ENCODE data around the gene COG5. TPM values are rescaled to one million over a fixed set of nuclear protein-coding genes. Genes with fewer than 3 reads are reported as not detected.
A peak's percentile ranks its signal among the peaks of the same experiment; 100 is the strongest.

The COG5 gene
- 26.8 and 35.1 TPM in 2 replicates for total RNA-seq
- long read RNA-seq, full-length matches to known transcripts = 41 of 50 reads
- long read RNA-seq, partial matches to known transcripts = 3 of 50 reads
- long read RNA-seq, other reads (novel, unspliced or antisense) = 6 of 50 reads

DNA sequence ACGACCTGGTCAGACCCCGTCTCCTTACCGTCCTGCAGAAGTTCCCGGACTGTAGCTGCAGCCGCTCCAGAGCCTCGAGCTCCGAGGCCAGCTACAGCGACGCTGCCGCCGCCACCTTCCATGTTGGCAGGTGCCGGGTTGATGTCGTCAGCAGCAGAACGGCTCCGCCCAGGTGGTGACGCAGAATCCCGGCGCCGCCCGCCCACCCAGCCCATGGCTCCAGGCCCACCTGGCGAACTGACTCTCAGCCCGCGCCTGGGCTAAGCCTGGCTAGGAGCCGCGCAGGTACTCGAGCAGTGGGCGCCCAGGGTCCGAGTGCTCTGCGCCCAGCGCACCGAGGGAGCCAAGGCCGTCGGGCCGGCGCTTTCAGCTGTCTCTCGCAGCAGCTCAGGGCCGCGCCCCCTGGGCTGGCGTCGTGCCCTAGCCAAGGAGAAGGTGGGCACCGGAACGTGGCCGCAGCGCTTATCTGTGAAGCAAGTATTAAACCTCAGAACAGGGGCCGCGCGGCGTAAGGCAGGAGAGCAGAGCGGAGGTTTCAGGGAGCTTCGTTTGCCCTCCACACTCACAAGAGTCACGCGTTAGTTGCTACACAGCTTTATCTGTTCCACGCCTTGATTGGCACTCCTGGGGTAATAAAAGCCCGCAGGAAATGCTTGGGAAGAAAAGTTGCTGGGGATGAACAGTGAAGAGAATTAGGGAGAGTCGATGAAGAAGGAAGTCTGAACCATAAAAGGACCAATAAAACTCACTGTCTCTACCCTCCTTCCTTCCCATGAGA lies at the start of gene COG5, which contains the start of gene DUS4L:
TSS of gene COG5 (minus strand) at position 146 of the 778 bp plus-strand sequence. CDS start at position 122, 24 bp downstream.
TSS of gene DUS4L (plus strand) at position 197 of the 778 bp plus-strand sequence. CDS start 3,100 bp downstream, outside the sequence.
- peaks cover 41% of the 10 kb centered on the region for H3K4me1 Mint-ChIP-seq
- TF ChIP-seq CTCF (conservative IDR thresholded peaks at IDR 0.05) = no peak
- H3K36me3 Mint-ChIP-seq (ENCODE audit: low read depth) = no peaks in the 10 kb centered on the region
- DNase-seq (ENCODE audit: low read depth, low spot score) = peak; percentile 65
- no peaks in the 10 kb centered on the region for H3K9me3 Mint-ChIP-seq
- H3K4me3 Mint-ChIP-seq = peak within 1 kb of the TSS; percentile 86
- peak within 1 kb of the TSS; percentile 96 for H3K27ac Mint-ChIP-seq (ENCODE audit: unreplicated experiment)
- no peaks in the 10 kb centered on the region for H3K27me3 Mint-ChIP-seq (ENCODE audit: low read depth)

DNA sequence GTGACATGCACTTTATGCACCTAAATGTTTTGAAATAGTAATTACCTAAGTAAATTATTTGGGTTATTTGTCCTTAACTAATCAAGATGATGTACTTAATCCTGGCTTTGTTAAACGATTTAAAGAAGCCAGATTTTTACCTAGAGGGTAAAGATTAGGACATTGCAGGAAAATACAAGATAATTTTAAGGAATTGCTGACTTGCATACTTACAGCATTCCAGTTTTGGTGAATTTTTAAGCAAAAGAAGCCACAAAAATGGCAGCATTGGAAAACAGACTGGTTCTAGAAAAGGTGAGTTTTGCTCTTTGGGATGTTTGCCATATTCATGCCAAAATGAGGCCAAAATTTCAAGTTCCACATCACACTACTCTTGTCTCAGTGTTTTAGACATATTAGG lies 49.7 kb upstream of the COG5 start:
- Mint-ChIP-seq H3K4me3 (no peak overlapping the region), H3K4me1 (no peaks in the 10 kb centered on the region), H3K9me3 (no peaks in the 10 kb centered on the region), H3K36me3 (ENCODE audit: low read depth) (peaks cover 7% of the 10 kb centered on the region), H3K27ac (ENCODE audit: unreplicated experiment) (no peak overlapping the region), H3K27me3 (ENCODE audit: low read depth) (no peaks in the 10 kb centered on the region)
- no peak for TF ChIP-seq CTCF (conservative IDR thresholded peaks at IDR 0.05)
- no peak for DNase-seq (ENCODE audit: low read depth, low spot score)

- Mint-ChIP-seq H3K27me3 (ENCODE audit: low read depth) (no peaks in the 10 kb centered on the region), H3K36me3 (ENCODE audit: low read depth) (peaks cover 5% of the 10 kb centered on the region), H3K4me3 (no peak overlapping the region), H3K9me3 (no peaks in the 10 kb centered on the region), H3K27ac (ENCODE audit: unreplicated experiment) (no peak overlapping the region), H3K4me1 (no peaks in the 10 kb centered on the region)
- TF ChIP-seq CTCF (conservative IDR thresholded peaks at IDR 0.05) = no peak
- no peak for DNase-seq (ENCODE audit: low read depth, low spot score)
Measured at GRCh38 chr7:107610323-107610722, 46.6 kb upstream of the COG5 start.

DNA sequence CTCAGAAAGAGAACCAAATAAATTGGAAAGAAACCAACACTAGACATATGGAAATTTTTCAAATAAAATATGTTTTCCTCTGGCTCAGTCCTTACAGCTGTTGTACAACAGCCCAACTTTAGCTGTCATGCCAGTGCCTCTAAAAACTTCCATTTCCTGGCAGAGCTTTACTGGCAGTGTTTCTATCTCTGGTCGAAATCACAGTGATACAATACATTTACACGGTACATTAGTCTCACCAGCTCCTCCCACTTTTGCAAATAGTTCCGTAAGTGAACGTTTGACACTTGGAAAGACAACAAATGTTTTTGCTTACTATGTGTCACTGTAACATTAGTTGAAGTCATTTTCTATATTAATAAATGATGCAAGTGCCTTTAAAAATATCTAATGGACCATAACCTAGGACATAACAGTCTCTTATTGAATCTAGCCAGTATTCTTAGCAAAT lies 46.1 kb upstream of the COG5 start:
- H3K27me3 Mint-ChIP-seq (ENCODE audit: low read depth) = no peaks in the 10 kb centered on the region
- no peaks in the 10 kb centered on the region for H3K4me1 Mint-ChIP-seq
- no peak for DNase-seq (ENCODE audit: low read depth, low spot score)
- TF ChIP-seq CTCF (conservative IDR thresholded peaks at IDR 0.05) = no peak
- no peak overlapping the region for H3K27ac Mint-ChIP-seq (ENCODE audit: unreplicated experiment)
- peaks cover 3% of the 10 kb centered on the region for H3K36me3 Mint-ChIP-seq (ENCODE audit: low read depth)
- no peak overlapping the region for H3K4me3 Mint-ChIP-seq
- no peaks in the 10 kb centered on the region for H3K9me3 Mint-ChIP-seq

GRCh38 chr7:107606303-107606702 lies 42.6 kb upstream of the COG5 start:
- Mint-ChIP-seq H3K27ac (ENCODE audit: unreplicated experiment) (no peak overlapping the region), H3K36me3 (ENCODE audit: low read depth) (peaks cover 2% of the 10 kb centered on the region), H3K4me1 (no peaks in the 10 kb centered on the region), H3K27me3 (ENCODE audit: low read depth) (no peaks in the 10 kb centered on the region), H3K9me3 (no peaks in the 10 kb centered on the region), H3K4me3 (no peak overlapping the region)
- no peak for TF ChIP-seq CTCF (conservative IDR thresholded peaks at IDR 0.05)
- no peak for DNase-seq (ENCODE audit: low read depth, low spot score)

Data from neural crest cell (in vitro differentiated cells).